ENCODE data around the gene LIPE. TPM values are rescaled to one million over a fixed set of nuclear protein-coding genes. Genes with fewer than 3 reads are reported as not detected.

Gene LIPE
- total RNA-seq, 4 donors from 2014 or later: 4.0 to 10.0 (median 7.4) TPM

GRCh38 chr19:42471554-42472249, 44.5 kb upstream of the LIPE start:
- Histone ChIP-seq H3K27ac (no peak overlapping the region), H3K36me3 (no peaks in the 10 kb centered on the region), H3K4me1 (peaks cover 4 to 5% of the 10 kb centered on the region in 2 donors), H3K9me3 (no peaks in the 10 kb centered on the region), H3K27me3 (no peaks in the 10 kb centered on the region), H3K4me3 (replicated peaks in 1 of 3) (no peak overlapping the region)
- peak; percentile 8 to 24 for DNase-seq
- intact Hi-C loops (cut with DNase I): no loop called here
- TF ChIP-seq POLR2A (IDR thresholded peaks at IDR 0.05) (no peak), CTCF (IDR thresholded peaks at IDR 0.05) (no peak)
- 42 to 45% methylated on average over 7 of the region's 7 CpGs for WGBS, 2 donors

DNA sequence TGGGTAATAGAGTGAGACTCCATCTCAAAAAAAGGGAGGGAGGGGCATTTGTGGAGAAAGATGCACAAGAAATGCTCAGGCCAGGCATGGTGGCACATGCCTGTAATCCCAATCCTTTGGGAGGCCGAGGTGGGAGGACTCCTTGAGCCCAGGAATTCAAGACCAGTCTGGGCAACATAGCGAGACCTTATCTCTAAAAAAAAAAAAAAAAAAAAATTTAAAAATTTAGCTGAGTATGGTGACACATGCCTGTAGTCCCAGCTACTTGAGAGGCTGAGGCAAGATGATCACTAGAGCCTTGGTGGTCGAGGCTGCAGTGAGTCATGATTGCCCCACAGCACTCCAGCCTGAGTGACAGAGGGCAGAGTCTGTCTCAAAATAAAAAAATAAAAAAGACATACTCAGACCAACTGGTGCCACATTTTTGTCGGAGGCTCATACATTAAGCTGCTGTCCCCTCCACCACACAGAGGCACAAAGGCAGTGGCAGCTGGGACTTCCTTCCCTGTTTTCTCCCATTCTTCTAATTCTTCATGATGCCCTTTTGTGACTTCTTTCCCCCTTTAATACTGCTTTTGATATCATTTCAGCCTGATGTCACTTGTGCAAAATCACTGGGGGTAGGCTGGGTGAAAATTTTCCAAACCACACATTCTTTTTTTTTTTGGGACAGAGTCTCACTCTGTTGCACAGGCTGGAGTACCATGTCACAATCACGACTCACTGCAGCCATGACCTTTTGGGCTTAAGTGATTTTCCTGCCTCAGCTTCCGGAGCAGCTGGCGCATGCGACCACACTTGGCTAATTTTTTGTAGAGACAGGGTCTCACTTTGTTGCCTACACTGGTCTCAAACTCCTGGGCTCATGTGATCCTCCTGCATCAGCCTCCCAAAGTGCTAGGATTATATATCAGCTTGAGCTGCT, 42.4 kb upstream of the LIPE start:
- DNase-seq: no peak
- Histone ChIP-seq H3K4me3 (replicated peaks in 1 of 3) (no peak overlapping the region), H3K27ac (no peak overlapping the region), H3K9me3 (no peaks in the 10 kb centered on the region), H3K36me3 (no peaks in the 10 kb centered on the region), H3K4me1 (peaks cover 5 to 9% of the 10 kb centered on the region in 2 donors), H3K27me3 (no peaks in the 10 kb centered on the region)
- intact Hi-C loops (cut with DNase I): no loop called here
- WGBS, 2 donors: 69 to 73% methylated on average over 8 of the region's 8 CpGs
- no peak for TF ChIP-seq POLR2A (IDR thresholded peaks at IDR 0.05)
- no peak for TF ChIP-seq CTCF (IDR thresholded peaks at IDR 0.05)

- intact Hi-C loops (cut with DNase I): no loop called here
- H3K9me3 ChIP-seq: no peaks in the 10 kb centered on the region
- H3K36me3 ChIP-seq: no peaks in the 10 kb centered on the region
- H3K4me3 ChIP-seq (replicated peaks in 1 of 3): no peak overlapping the region
- H3K27me3 ChIP-seq: no peaks in the 10 kb centered on the region
- DNase-seq: no peak
- 59 to 74% methylated on average over 3 of the region's 3 CpGs for WGBS, 2 donors
- peaks cover 5 to 9% of the 10 kb centered on the region in 2 donors for H3K4me1 ChIP-seq
- no peak overlapping the region for H3K27ac ChIP-seq
- TF ChIP-seq CTCF (IDR thresholded peaks at IDR 0.05) (no peak), POLR2A (IDR thresholded peaks at IDR 0.05) (no peak)
These were observed 41.1 kb upstream of the LIPE start for GRCh38 chr19:42468273-42468796.

DNA sequence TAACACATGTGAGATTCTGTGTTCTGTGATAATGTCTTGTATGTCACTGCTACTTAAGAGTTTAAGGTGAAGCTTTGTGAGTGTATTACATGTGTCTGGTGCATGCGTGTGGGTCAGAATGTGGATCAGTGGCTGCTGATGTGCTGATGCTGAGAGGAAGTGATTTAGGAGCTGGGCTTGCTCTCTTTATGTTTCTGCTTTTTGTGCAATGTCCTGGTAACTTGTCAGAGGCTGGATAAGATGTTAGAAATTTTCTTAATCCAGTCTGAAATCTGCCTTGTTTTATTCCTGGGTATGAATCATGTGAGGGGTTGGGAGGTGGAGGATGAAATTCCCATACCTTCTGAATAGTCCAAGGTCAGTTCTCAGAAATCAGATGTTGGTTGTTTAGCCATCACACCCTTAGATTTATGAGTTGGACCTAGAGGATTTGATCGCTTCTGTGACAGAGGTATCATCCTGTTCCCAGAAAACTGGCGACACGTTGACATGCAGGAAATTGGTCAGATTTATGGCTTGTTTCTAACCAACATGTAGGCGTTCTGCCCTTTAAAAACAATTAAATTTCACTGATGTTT, 40.1 kb upstream of the LIPE start:
- H3K4me3 ChIP-seq (replicated peaks in 1 of 3): no peak overlapping the region
- no peaks in the 10 kb centered on the region for H3K36me3 ChIP-seq
- intact Hi-C loops (cut with DNase I): no loop called here
- TF ChIP-seq POLR2A (IDR thresholded peaks at IDR 0.05) (no peak), CTCF (IDR thresholded peaks at IDR 0.05) (no peak)
- H3K27ac ChIP-seq: no peak overlapping the region
- DNase-seq: no peak
- no peaks in the 10 kb centered on the region for H3K27me3 ChIP-seq
- WGBS, 2 donors: 73 to 78% methylated on average over 5 of the region's 5 CpGs
- H3K4me1 ChIP-seq: peaks cover 5 to 9% of the 10 kb centered on the region in 2 donors
- H3K9me3 ChIP-seq: no peaks in the 10 kb centered on the region

Data from thyroid gland (tissue), 4 donors.